Activated naive CD4-positive, alpha-beta T cell treated with anti-CD3 and anti-CD28 coated beads for 36 hours (primary cell): ENCODE data around the gene PHACTR1. TPM values are rescaled to one million over a fixed set of nuclear protein-coding genes. Genes with fewer than 3 reads are reported as not detected.

Experiments
- CTCF ChIA-PET: fragments of 350-600 bp; sonication (Branson Sonifier 250); formaldehyde crosslinking; loops from one replicate; lab custom pipeline; 2021; ENCODE audit warnings: antibody characterized with exemption; lab: Charles Lee
- DNase-seq: peaks from one replicate; pipeline ENCODE4 v3.0.0-alpha.2; 2020
- H3K27ac Mint-ChIP-seq: one replicate; pipeline ENCODE4 v1.8.0; 2021; ENCODE audit warnings: mild to moderate bottlenecking, mixed read lengths
- H3K27me3 Mint-ChIP-seq: one replicate; pipeline ENCODE4 v1.8.0; 2021; ENCODE audit warnings: low read depth, mixed read lengths
- H3K36me3 Mint-ChIP-seq: one replicate; pipeline ENCODE4 v1.8.0; 2021; ENCODE audit warnings: low read depth, mixed read lengths
- H3K4me1 Mint-ChIP-seq: one replicate; pipeline ENCODE4 v1.8.0; 2021; ENCODE audit warnings: low read depth, mixed read lengths
- H3K4me3 Mint-ChIP-seq: one replicate; pipeline ENCODE4 v1.8.0; 2021; ENCODE audit warnings: mild to moderate bottlenecking, moderate library complexity, mixed read lengths
- H3K9me3 Mint-ChIP-seq: one replicate; pipeline ENCODE4 v1.8.0; 2021; ENCODE audit warnings: mixed read lengths
- intact Hi-C: fragments of 100-400 bp; cut with micrococcal nuclease; formaldehyde crosslinking; loops from one replicate; pipeline ENCODE4 v1.15.1; 2023
- total RNA-seq, 2 experiments: library from RNA; stranded (reverse); gene quantifications; one replicate each; pipeline ENCODE4 v1.2.3, GENCODE V29; 2021

The PHACTR1 gene
- total RNA-seq, 2 experiments from 2014 or later: 0.31 TPM; not detected in 1

- Mint-ChIP-seq H3K4me3 (no peak overlapping the region), H3K27ac (no peak overlapping the region), H3K4me1 (no peaks in the 10 kb centered on the region), H3K27me3 (peaks cover 2% of the 10 kb centered on the region), H3K9me3 (no peaks in the 10 kb centered on the region), H3K36me3 (no peaks in the 10 kb centered on the region)
- intact Hi-C loops: no loop called here
- no peak for DNase-seq
- CTCF ChIA-PET: no interaction called here
Observed at GRCh38 chr6:12813321-12813720, 96.8 kb downstream of the PHACTR1 start.

GRCh38 chr6:12814015-12814414, 97.4 kb downstream of the PHACTR1 start:
- no peak overlapping the region for H3K27ac Mint-ChIP-seq
- H3K4me3 Mint-ChIP-seq: no peak overlapping the region
- CTCF ChIA-PET: no interaction called here
- DNase-seq: no peak
- H3K9me3 Mint-ChIP-seq: no peaks in the 10 kb centered on the region
- intact Hi-C loops: no loop called here
- no peaks in the 10 kb centered on the region for H3K4me1 Mint-ChIP-seq
- H3K27me3 Mint-ChIP-seq: peaks cover 2% of the 10 kb centered on the region
- H3K36me3 Mint-ChIP-seq: no peaks in the 10 kb centered on the region

DNA sequence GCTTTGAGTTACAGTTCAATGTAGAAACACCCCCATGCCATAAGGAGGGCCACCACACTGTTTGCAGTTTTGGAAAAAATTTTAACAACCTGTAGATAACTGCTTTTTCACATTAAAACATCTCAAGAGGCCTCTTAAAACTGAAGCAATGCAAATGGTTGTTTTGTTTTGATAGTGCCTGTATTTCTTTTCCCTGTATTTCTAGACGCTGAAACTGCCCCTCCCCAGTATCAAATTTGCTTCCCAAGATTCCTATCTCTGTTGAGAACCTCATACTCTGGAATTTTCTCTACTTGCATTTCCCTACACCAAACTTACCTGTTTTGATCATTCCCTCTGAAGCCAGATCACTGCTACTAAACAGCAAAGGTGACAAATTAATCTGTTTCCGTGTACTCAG, 98.5 kb downstream of the PHACTR1 start:
- H3K27ac Mint-ChIP-seq: no peak overlapping the region
- H3K27me3 Mint-ChIP-seq: peaks cover 7% of the 10 kb centered on the region
- no peaks in the 10 kb centered on the region for H3K9me3 Mint-ChIP-seq
- intact Hi-C loops: no loop called here
- CTCF ChIA-PET: no interaction called here
- H3K4me1 Mint-ChIP-seq: no peaks in the 10 kb centered on the region
- no peak for DNase-seq
- H3K4me3 Mint-ChIP-seq: no peak overlapping the region
- H3K36me3 Mint-ChIP-seq: no peaks in the 10 kb centered on the region

DNA sequence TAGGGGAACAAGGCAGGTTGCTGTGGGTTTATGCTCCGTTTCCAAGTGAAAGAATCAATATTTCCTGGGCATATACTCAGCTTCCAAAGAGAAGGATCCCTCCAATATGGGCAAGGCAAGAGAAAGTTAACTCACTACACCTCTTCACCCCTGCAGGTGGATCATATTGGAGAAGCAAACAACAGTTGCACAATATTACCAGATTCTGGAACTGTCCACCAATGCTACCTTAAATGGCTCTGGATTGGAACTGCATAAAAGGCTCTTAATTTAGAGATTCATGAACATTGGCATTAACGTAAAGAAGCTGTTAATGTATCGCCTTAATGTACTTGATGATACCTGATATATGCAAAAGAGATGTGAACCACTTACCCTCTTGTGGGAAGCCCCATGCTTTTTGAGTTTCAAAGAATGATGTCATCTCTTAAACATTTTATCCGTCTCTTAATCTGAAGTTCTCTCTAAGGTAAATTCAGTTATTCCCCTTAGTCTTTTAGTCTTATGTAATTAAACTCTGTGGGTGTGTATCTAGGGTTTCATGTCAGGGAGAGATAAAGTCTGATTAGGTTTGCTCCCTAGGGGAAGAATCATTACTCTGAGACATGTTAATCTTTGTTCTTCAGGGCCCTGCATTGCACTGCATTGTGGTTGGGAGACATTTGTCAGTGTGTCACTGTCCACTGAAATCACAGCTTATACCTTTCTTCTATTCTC, 99.5 kb downstream of the PHACTR1 start:
- Mint-ChIP-seq H3K27ac (no peak overlapping the region), H3K36me3 (no peaks in the 10 kb centered on the region), H3K27me3 (peaks cover 12% of the 10 kb centered on the region), H3K4me1 (no peaks in the 10 kb centered on the region), H3K9me3 (no peaks in the 10 kb centered on the region), H3K4me3 (no peak overlapping the region)
- intact Hi-C loops: no loop called here
- CTCF ChIA-PET: no interaction called here
- DNase-seq: no peak

DNA sequence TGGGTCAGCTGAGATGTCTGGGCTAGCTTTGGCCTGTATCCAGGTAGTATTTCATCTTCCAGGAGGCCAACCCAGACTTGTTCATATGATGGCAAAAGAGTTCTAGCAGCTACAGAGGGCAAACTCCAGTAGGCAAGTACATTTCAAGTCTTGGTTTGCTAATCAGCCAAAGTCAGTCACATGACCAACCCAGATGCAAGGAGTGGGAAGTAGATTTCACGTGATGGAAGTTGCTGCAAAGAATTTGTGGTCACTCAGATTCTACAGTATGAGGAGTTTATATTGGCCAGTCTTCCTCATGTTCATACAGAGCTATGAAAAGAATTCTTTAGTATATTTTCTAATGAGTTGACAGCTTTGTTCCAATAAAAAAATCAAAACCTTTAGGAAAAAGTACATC, 101.8 kb downstream of the PHACTR1 start:
- H3K4me3 Mint-ChIP-seq: no peak overlapping the region
- DNase-seq: no peak
- peaks cover 20% of the 10 kb centered on the region for H3K27me3 Mint-ChIP-seq
- CTCF ChIA-PET: no interaction called here
- intact Hi-C loops: no loop called here
- H3K4me1 Mint-ChIP-seq: no peaks in the 10 kb centered on the region
- no peaks in the 10 kb centered on the region for H3K9me3 Mint-ChIP-seq
- H3K36me3 Mint-ChIP-seq: no peaks in the 10 kb centered on the region
- no peak overlapping the region for H3K27ac Mint-ChIP-seq

DNA sequence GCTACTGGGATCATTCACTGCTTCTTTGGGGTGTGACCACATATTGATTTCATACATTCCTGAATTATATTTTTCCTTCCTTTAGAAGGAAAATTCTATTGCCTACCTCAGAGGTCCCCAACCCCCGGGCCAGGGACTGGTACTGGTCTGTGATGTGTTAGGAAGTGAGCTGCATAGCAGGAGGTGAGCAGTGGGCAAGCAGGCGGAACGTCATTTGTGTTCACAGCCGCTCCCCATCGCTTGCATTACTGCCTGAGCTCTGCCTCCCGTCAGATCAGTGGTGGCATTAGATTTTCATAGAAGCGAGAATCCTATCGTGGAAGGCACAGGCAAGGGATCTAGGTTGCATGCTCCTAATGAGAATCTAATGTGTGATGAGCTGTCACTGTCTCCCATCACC, 107.3 kb downstream of the PHACTR1 start:
- CTCF ChIA-PET: no interaction called here
- H3K36me3 Mint-ChIP-seq: no peaks in the 10 kb centered on the region
- intact Hi-C loops: no loop called here

GRCh38 chr6:12826584-12826983, 110.0 kb downstream of the PHACTR1 start:
- no peaks in the 10 kb centered on the region for H3K36me3 Mint-ChIP-seq
- CTCF ChIA-PET: interaction anchor here (0.6 kb wide), 1 partner anchor 421 kb away, joined by 4 read pairs; no protein-coding TSS in a partner anchor

More for the DNA sequence above, 107.3 kb downstream of the PHACTR1 start:
- Mint-ChIP-seq H3K4me1 (no peaks in the 10 kb centered on the region), H3K27ac (no peak overlapping the region), H3K9me3 (no peaks in the 10 kb centered on the region), H3K27me3 (peaks cover 27% of the 10 kb centered on the region), H3K4me3 (no peak overlapping the region)
- DNase-seq: no peak

GRCh38 chr6:12827921-12828320, 111.4 kb downstream of the PHACTR1 start:
- Mint-ChIP-seq H3K27me3 (peaks cover 14% of the 10 kb centered on the region), H3K4me3 (no peak overlapping the region), H3K27ac (no peak overlapping the region), H3K9me3 (no peaks in the 10 kb centered on the region), H3K4me1 (no peaks in the 10 kb centered on the region), H3K36me3 (no peaks in the 10 kb centered on the region)
- DNase-seq: no peak
- CTCF ChIA-PET: no interaction called here
- intact Hi-C loops: no loop called here

More at GRCh38 chr6:12826584-12826983, 110.0 kb downstream of the PHACTR1 start:
- H3K9me3 Mint-ChIP-seq: no peaks in the 10 kb centered on the region
- H3K27me3 Mint-ChIP-seq: peaks cover 19% of the 10 kb centered on the region
- intact Hi-C loops: no loop called here
- H3K27ac Mint-ChIP-seq: no peak overlapping the region
- no peaks in the 10 kb centered on the region for H3K4me1 Mint-ChIP-seq
- no peak for DNase-seq
- H3K4me3 Mint-ChIP-seq: no peak overlapping the region

DNA sequence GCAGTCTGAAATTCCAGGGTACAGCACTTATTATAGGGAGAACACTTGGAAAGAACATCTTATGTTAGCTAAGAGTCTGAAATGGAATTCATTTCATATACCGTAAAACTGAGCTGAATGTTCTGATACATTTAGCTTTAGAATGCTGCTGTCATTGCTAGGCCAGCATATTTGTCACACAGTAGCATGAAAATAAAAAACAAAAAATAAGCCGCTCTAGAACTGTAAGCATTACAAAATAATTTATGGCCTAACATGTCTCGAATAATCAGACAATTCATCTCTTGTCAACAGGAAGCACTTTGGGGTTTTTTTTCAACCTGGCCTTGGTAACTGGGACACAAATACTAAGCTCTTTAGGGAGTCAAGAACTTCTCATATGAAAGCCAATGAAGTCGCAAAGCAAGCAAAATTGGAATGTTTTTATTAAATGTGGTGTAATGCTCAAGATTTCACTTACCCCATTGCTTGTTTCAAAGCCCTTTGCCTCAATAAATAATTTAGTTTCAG, 115.7 kb downstream of the PHACTR1 start:
- no peak for DNase-seq
- H3K27ac Mint-ChIP-seq: no peak overlapping the region
- H3K9me3 Mint-ChIP-seq: peaks cover 5% of the 10 kb centered on the region
- CTCF ChIA-PET: no interaction called here
- H3K27me3 Mint-ChIP-seq: peaks cover 21% of the 10 kb centered on the region
- H3K4me3 Mint-ChIP-seq: no peak overlapping the region
- H3K36me3 Mint-ChIP-seq: no peaks in the 10 kb centered on the region
- no peaks in the 10 kb centered on the region for H3K4me1 Mint-ChIP-seq
- intact Hi-C loops: no loop called here

DNA sequence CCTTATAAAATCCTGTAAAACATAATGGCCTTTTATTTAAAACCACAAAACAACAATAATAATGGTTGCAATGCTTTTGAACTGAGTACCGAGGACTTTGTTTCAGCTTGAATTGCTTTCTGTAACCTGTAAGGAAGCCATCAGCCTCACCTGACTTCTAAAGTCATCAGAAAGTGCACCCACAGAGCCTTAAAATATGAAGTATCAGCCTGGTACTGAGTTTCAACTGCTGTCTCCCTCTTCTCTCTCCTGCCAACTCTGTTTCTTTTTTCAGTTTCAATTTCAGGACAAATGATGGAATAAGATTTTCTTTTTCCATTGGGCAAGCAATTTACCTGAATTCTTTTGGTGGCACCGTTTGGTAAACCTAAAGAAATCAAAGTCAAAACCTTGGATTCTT, 119.4 kb downstream of the PHACTR1 start:
- Mint-ChIP-seq H3K4me3 (no peak overlapping the region), H3K36me3 (no peaks in the 10 kb centered on the region), H3K27ac (no peak overlapping the region), H3K27me3 (peaks cover 16% of the 10 kb centered on the region), H3K9me3 (peaks cover 11% of the 10 kb centered on the region), H3K4me1 (no peaks in the 10 kb centered on the region)
- DNase-seq: no peak
- intact Hi-C loops: no loop called here
- CTCF ChIA-PET: no interaction called here

DNA sequence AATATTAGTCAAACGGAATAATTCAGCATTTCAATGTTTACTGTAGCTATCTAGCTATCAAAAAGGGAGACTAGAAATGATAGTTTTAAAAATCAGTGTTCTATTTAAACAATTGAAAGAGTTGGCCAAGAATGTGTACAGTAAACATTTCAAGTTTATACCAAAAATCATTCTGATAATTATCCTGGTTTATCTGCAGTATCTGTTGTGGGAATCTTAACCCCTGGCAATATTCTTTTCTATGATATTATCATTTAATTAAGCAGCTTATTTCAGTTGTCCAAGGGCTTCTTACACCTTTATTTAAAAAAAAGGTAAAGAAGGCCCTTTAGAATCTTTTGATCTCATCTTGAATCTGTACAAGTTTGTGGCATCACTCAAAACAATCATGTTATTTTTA, 125.1 kb downstream of the PHACTR1 start:
- H3K4me1 Mint-ChIP-seq: no peaks in the 10 kb centered on the region
- no peak overlapping the region for H3K27ac Mint-ChIP-seq
- no peaks in the 10 kb centered on the region for H3K36me3 Mint-ChIP-seq
- intact Hi-C loops: no loop called here
- DNase-seq: no peak
- CTCF ChIA-PET: no interaction called here
- no peak overlapping the region for H3K4me3 Mint-ChIP-seq
- H3K27me3 Mint-ChIP-seq: peaks cover 3% of the 10 kb centered on the region
- H3K9me3 Mint-ChIP-seq: peaks cover 9% of the 10 kb centered on the region

DNA sequence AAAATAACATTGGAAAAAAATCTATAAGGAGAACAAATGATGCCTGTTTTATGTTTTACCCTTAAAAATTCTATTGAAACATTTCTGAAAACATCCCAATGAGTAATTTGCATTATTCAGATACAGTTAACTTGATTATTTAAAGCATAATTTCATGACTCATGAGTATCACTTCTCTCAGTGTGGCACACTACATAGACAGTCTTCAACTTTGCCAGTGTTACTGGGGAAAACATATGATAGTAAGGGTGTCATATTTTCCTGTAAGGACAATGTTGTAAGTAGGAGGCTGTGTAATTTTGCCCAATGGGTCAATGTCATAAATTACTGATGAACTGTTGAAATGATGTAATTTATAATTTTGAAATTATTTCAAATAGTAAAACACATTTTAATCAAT, 125.5 kb downstream of the PHACTR1 start:
- H3K27ac Mint-ChIP-seq: no peak overlapping the region
- H3K36me3 Mint-ChIP-seq: no peaks in the 10 kb centered on the region
- peaks cover 3% of the 10 kb centered on the region for H3K27me3 Mint-ChIP-seq
- intact Hi-C loops: no loop called here
- no peak overlapping the region for H3K4me3 Mint-ChIP-seq
- CTCF ChIA-PET: no interaction called here
- no peak for DNase-seq
- peaks cover 6% of the 10 kb centered on the region for H3K9me3 Mint-ChIP-seq
- H3K4me1 Mint-ChIP-seq: no peaks in the 10 kb centered on the region

DNA sequence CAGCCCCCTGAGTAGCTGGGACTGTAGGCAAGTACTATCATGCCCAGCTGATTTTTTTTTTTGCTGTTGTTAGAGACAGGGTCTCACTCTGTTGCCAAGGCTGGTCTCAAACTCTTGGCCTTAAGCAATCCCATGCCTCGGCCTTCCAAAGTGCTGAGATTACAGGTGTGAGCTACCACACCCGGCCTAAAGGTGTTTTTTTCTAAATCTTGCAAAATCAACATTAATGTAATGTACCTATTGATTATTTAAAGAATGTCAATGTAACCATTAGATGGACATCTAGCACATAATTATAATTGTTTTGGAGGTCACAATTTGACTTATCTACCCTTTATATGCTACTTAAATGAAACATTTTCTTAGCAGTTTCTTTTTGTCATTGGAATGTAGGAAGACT, 126.1 kb downstream of the PHACTR1 start:
- no peaks in the 10 kb centered on the region for H3K4me1 Mint-ChIP-seq
- CTCF ChIA-PET: interaction anchor here (0.5 kb wide), 1 partner anchor 555 kb away, joined by 3 read pairs; no protein-coding TSS in a partner anchor
- H3K36me3 Mint-ChIP-seq: no peaks in the 10 kb centered on the region

More for the DNA sequence above, 126.1 kb downstream of the PHACTR1 start:
- no peak for DNase-seq
- Mint-ChIP-seq H3K9me3 (peaks cover 6% of the 10 kb centered on the region), H3K27ac (no peak overlapping the region), H3K27me3 (peaks cover 3% of the 10 kb centered on the region), H3K4me3 (no peak overlapping the region)
- intact Hi-C loops: no loop called here
